ENCODE measurements around the gene PBXIP1. TPM values are rescaled to one million over a fixed set of nuclear protein-coding genes. Genes with fewer than 3 reads are reported as not detected.

PBXIP1 gene
- total and polyA plus RNA-seq, 4 donors = 3.8 to 42.8 (median 20.5) TPM

DNA sequence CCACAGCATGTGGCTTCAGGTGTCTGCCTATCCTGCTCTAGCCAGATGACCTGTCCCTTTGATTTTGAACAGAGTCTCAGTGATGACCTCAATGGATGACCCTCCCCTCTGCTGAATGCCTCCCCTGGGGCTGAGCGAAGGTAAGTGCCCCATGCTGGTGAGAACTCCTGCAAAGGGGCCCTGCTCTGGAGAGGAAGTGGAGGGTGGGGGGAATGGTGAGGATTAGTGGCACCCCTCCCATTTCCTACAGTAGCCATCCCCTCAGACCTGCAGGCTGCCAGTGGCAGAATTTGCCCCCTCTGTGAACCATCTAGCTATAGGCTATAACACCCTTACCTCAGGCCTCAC, 15.7 kb downstream of the PBXIP1 start:
- no peaks in the 10 kb centered on the region for H3K36me3 ChIP-seq (ENCODE audit: control insufficient read depth in 4 of 4, insufficient read depth in 3 of 4, low read depth in 1 of 4, low read length in 3 of 4)
- 97% methylated on average over 1 of the region's 1 CpG for WGBS
- no peak overlapping the region for H3K4me3 ChIP-seq (ENCODE audit: low read depth in 1 of 3, low read length in 3 of 3)
- H3K27me3 ChIP-seq (ENCODE audit: control insufficient read depth in 4 of 4, insufficient read depth in 4 of 4, low read length in 3 of 4) = no peaks in the 10 kb centered on the region
- peaks cover 6 to 55% (median 35%) of the 10 kb centered on the region in 4 donors for H3K4me1 ChIP-seq (ENCODE audit: control insufficient read depth in 4 of 4, insufficient read depth in 4 of 4, low read length in 3 of 4)
- H3K27ac ChIP-seq (ENCODE audit: low read depth in 1 of 2, low read length in 2 of 2) = no peak overlapping the region
- DNase-seq (ENCODE audit: low spot score) = no peak
- H3K9ac ChIP-seq (ENCODE audit: low read depth in 1 of 2, low read length in 2 of 2) = no peak overlapping the region
- TF ChIP-seq, protein P1, sequence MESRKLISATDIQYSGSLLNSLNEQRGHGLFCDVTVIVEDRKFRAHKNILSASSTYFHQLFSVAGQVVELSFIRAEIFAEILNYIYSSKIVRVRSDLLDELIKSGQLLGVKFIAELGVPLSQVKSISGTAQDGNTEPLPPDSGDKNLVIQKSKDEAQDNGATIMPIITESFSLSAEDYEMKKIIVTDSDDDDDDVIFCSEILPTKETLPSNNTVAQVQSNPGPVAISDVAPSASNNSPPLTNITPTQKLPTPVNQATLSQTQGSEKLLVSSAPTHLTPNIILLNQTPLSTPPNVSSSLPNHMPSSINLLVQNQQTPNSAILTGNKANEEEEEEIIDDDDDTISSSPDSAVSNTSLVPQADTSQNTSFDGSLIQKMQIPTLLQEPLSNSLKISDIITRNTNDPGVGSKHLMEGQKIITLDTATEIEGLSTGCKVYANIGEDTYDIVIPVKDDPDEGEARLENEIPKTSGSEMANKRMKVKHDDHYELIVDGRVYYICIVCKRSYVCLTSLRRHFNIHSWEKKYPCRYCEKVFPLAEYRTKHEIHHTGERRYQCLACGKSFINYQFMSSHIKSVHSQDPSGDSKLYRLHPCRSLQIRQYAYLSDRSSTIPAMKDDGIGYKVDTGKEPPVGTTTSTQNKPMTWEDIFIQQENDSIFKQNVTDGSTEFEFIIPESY (IDR thresholded peaks at IDR 0.05) = no peak
- TF ChIP-seq FOXA1 (IDR thresholded peaks at IDR 0.05) = no peak
- TF ChIP-seq YY1 (IDR thresholded peaks at IDR 0.05) = no peak
- TF ChIP-seq, protein P2, sequence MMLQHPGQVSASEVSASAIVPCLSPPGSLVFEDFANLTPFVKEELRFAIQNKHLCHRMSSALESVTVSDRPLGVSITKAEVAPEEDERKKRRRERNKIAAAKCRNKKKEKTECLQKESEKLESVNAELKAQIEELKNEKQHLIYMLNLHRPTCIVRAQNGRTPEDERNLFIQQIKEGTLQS (IDR thresholded peaks at IDR 0.05) = no peak
- TF ChIP-seq, protein P3, sequence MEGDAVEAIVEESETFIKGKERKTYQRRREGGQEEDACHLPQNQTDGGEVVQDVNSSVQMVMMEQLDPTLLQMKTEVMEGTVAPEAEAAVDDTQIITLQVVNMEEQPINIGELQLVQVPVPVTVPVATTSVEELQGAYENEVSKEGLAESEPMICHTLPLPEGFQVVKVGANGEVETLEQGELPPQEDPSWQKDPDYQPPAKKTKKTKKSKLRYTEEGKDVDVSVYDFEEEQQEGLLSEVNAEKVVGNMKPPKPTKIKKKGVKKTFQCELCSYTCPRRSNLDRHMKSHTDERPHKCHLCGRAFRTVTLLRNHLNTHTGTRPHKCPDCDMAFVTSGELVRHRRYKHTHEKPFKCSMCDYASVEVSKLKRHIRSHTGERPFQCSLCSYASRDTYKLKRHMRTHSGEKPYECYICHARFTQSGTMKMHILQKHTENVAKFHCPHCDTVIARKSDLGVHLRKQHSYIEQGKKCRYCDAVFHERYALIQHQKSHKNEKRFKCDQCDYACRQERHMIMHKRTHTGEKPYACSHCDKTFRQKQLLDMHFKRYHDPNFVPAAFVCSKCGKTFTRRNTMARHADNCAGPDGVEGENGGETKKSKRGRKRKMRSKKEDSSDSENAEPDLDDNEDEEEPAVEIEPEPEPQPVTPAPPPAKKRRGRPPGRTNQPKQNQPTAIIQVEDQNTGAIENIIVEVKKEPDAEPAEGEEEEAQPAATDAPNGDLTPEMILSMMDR (IDR thresholded peaks at IDR 0.05; ENCODE audit: low read depth, low read length, missing input control) = no peak
- TF ChIP-seq, protein P4, sequence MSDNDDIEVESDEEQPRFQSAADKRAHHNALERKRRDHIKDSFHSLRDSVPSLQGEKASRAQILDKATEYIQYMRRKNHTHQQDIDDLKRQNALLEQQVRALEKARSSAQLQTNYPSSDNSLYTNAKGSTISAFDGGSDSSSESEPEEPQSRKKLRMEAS (IDR thresholded peaks at IDR 0.05) = no peak
- no peak for TF ChIP-seq FOXA2 (IDR thresholded peaks at IDR 0.05)
- H3K9me3 ChIP-seq (ENCODE audit: control insufficient read depth in 4 of 4, low read length in 3 of 4) = no peaks in the 10 kb centered on the region

DNA sequence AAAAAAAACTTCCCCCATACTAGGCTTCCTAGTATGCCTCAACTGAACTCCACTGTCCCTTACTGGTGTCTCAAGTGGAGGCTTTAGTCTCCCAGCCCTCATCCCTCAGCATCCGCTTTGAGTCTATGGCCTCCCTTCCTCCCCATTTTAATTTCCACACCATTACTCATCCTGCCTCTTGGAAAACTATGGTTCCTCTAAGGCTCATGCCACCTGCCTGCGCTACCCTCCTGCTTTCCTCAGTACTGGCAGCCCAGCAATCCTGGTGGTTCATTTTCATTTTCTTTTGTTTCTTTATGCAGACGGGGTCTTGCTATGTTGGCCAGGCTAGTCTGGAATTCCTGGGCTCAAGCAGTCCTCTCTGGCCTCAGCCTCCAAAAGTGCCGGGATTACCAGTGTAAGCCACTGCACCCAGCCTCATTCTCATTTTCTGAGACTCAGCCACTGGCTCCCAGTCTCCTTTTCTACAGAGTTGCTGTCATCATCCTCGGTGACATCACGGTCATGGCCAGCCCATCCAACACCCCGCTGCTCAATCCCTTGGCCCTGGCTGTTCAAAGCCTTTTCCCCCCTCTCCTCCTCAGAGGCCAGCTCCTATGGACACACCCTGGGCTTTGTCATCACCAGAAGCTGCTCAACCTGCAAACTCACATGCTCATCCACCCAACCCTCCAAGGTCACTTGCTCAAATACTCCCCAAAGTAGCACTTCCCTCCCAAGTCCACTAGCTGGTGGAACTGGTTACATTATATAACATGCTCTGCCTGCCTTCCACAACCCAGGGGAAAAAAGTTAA, 17.1 kb downstream of the PBXIP1 start:
- 96% methylated on average over 7 of the region's 7 CpGs for WGBS
- Histone ChIP-seq H3K4me1 (ENCODE audit: control insufficient read depth in 4 of 4, insufficient read depth in 4 of 4, low read length in 3 of 4) (peaks cover 0 to 42% (median 23%) of the 10 kb centered on the region in 4 donors), H3K27ac (ENCODE audit: low read depth in 1 of 2, low read length in 2 of 2) (peak overlapping the region in 1 of 2 donors; percentile 100), H3K27me3 (ENCODE audit: control insufficient read depth in 4 of 4, insufficient read depth in 4 of 4, low read length in 3 of 4) (no peaks in the 10 kb centered on the region), H3K9me3 (ENCODE audit: control insufficient read depth in 4 of 4, low read length in 3 of 4) (no peaks in the 10 kb centered on the region), H3K36me3 (ENCODE audit: control insufficient read depth in 4 of 4, insufficient read depth in 3 of 4, low read depth in 1 of 4, low read length in 3 of 4) (no peaks in the 10 kb centered on the region), H3K4me3 (ENCODE audit: low read depth in 1 of 3, low read length in 3 of 3) (no peak overlapping the region), H3K9ac (ENCODE audit: low read depth in 1 of 2, low read length in 2 of 2) (no peak overlapping the region)
- no peak for DNase-seq (ENCODE audit: low spot score)
- TF ChIP-seq JUND (IDR thresholded peaks at IDR 0.05) (no peak), FOXA1 (IDR thresholded peaks at IDR 0.05) (no peak), GABPA (IDR thresholded peaks at IDR 0.05 in 1 of 2, conservative IDR thresholded peaks at IDR 0.05 in 1 of 2) (no peak), RAD21 (IDR thresholded peaks at IDR 0.05) (no peak), YY1 (IDR thresholded peaks at IDR 0.05) (no peak), RXRA (IDR thresholded peaks at IDR 0.05) (no peak), FOXA2 (IDR thresholded peaks at IDR 0.05) (no peak), TAF1 (conservative IDR thresholded peaks at IDR 0.05) (no peak), HNF4G (IDR thresholded peaks at IDR 0.05) (no peak), NR2F2 (IDR thresholded peaks at IDR 0.05) (no peak), EGR1 (IDR thresholded peaks at IDR 0.05; ENCODE audit: low read depth in 2 of 2) (no peak), SP1 (IDR thresholded peaks at IDR 0.05) (no peak), HNF4A (conservative IDR thresholded peaks at IDR 0.05) (no peak)
- TF ChIP-seq, protein P2 (IDR thresholded peaks at IDR 0.05) = no peak
- TF ChIP-seq, protein P3 (IDR thresholded peaks at IDR 0.05; ENCODE audit: low read depth, low read length, missing input control) = no peak
- TF ChIP-seq, protein P1 (IDR thresholded peaks at IDR 0.05) = no peak
- TF ChIP-seq, protein P5, sequence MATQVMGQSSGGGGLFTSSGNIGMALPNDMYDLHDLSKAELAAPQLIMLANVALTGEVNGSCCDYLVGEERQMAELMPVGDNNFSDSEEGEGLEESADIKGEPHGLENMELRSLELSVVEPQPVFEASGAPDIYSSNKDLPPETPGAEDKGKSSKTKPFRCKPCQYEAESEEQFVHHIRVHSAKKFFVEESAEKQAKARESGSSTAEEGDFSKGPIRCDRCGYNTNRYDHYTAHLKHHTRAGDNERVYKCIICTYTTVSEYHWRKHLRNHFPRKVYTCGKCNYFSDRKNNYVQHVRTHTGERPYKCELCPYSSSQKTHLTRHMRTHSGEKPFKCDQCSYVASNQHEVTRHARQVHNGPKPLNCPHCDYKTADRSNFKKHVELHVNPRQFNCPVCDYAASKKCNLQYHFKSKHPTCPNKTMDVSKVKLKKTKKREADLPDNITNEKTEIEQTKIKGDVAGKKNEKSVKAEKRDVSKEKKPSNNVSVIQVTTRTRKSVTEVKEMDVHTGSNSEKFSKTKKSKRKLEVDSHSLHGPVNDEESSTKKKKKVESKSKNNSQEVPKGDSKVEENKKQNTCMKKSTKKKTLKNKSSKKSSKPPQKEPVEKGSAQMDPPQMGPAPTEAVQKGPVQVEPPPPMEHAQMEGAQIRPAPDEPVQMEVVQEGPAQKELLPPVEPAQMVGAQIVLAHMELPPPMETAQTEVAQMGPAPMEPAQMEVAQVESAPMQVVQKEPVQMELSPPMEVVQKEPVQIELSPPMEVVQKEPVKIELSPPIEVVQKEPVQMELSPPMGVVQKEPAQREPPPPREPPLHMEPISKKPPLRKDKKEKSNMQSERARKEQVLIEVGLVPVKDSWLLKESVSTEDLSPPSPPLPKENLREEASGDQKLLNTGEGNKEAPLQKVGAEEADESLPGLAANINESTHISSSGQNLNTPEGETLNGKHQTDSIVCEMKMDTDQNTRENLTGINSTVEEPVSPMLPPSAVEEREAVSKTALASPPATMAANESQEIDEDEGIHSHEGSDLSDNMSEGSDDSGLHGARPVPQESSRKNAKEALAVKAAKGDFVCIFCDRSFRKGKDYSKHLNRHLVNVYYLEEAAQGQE (IDR thresholded peaks at IDR 0.05) = no peak

Measured in liver (tissue), 9 donors.